ENCODE measurements around the gene ALOX12B. TPM values are rescaled to one million over a fixed set of nuclear protein-coding genes. Genes with fewer than 3 reads are reported as not detected.
"Not testable (repeated sequence)": the region's sequence is repeated elsewhere in the genome, so short reads cannot be mapped to it uniquely, and the experiment has no call there.

ALOX12B gene
- total RNA-seq, 1 experiment from 2014 or later = not detected

DNA sequence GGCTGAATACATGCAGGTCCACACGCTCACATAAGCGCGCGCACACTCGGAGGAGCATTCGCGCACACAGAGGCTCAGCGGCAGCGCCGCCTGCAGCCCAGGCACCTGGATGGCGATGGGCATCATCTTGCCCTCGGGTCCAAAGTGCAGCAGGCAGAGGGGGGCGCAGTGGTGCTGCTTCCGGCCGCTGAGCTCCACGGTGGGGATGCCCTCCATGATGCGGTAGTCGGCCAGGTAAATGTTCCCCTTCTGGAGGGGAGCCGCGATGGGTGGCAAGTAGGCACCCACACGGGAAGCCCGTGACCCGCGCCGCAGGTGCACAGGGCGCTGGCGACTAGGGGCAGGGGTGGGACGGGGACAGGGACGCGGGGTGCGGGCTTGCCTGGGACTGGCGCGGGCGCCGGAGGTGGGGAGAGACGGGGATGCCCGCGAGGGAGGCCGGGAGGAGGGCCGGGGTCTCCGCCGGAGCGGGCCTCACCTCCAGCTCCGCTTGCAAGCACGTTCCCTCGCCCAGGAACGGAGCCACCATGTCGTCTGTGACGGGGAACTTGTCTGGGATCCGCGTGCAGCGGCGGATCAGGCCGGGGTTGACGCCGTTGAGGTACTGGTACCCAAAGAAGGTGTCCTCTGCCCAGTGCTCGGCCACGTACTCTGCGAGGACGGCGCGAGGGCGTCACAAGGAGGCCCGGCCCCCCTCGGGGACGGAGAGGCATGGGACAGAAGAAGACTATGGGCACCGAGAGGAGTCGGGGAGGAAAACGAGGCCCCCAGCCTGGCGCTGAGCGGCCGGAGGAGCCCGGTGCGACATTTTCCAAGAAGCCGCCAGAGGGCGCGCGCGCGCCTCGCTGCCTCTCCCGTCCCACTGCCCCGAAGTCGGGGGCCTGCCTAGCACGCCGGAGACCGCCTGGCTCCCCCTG is 8.0 kb downstream of the ALOX12B start:
- Histone ChIP-seq H3K9me2 (ENCODE audit: insufficient read depth) (no peaks in the 10 kb centered on the region), H3K4me3 (peak overlapping the region; percentile 54), H3K36me3 (ENCODE audit: low read depth) (no peaks in the 10 kb centered on the region), H4K20me1 (ENCODE audit: insufficient read depth) (no peaks in the 10 kb centered on the region), H3K27me3 (ENCODE audit: insufficient read depth, low read depth) (peaks cover 6% of the 10 kb centered on the region), H3K9me3 (ENCODE audit: insufficient read depth, low read depth) (no peaks in the 10 kb centered on the region), H2AFZ (peak overlapping the region; percentile 81), H3K79me2 (ENCODE audit: low read depth) (no peaks in the 10 kb centered on the region), H3K4me2 (peak overlapping the region; percentile 79), H3K27ac (no peak overlapping the region), H3K4me1 (replicated peaks; ENCODE audit: insufficient read depth) (no peaks in the 10 kb centered on the region), H3F3A (ENCODE audit: insufficient read depth, low read depth) (no peaks in the 10 kb centered on the region)
- intact Hi-C loops (cut with micrococcal nuclease; ENCODE audit: unreplicated experiment) = loop anchor here (1.0 to 2.0 kb wide), 3 partner anchors 31 to 221 kb away; partner anchors contain the start of gene ALOXE3
- BruUV-seq (replicated peaks) = no TSS peak
- POLR2A ChIA-PET (ENCODE audit: unreplicated experiment) = no interaction called here
- CTCF ChIA-PET = interaction anchor here (1.4 kb wide), 1 partner anchor 14 kb away, joined by 4 read pairs; no protein-coding TSS in a partner anchor
- peak in 1 of 2 experiments; percentile 78 for DNase-seq
- TF ChIP-seq, protein P1, sequence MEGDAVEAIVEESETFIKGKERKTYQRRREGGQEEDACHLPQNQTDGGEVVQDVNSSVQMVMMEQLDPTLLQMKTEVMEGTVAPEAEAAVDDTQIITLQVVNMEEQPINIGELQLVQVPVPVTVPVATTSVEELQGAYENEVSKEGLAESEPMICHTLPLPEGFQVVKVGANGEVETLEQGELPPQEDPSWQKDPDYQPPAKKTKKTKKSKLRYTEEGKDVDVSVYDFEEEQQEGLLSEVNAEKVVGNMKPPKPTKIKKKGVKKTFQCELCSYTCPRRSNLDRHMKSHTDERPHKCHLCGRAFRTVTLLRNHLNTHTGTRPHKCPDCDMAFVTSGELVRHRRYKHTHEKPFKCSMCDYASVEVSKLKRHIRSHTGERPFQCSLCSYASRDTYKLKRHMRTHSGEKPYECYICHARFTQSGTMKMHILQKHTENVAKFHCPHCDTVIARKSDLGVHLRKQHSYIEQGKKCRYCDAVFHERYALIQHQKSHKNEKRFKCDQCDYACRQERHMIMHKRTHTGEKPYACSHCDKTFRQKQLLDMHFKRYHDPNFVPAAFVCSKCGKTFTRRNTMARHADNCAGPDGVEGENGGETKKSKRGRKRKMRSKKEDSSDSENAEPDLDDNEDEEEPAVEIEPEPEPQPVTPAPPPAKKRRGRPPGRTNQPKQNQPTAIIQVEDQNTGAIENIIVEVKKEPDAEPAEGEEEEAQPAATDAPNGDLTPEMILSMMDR (conservative IDR thresholded peaks at IDR 0.05) = peak; percentile 81
- no peak for TF ChIP-seq EZH2 (IDR thresholded peaks at IDR 0.05; ENCODE audit: low read depth)

GRCh38 chr17:8077939-8078338 is 9.6 kb downstream of the ALOX12B start:
- H3K4me2 ChIP-seq; H2AFZ ChIP-seq; POLR2A ChIA-PET (ENCODE audit: unreplicated experiment); H3K27ac ChIP-seq; intact Hi-C loops (cut with micrococcal nuclease; ENCODE audit: unreplicated experiment); H3F3A ChIP-seq (ENCODE audit: insufficient read depth, low read depth); H3K4me3 ChIP-seq; H3K9me3 ChIP-seq (ENCODE audit: insufficient read depth, low read depth); H3K9me2 ChIP-seq (ENCODE audit: insufficient read depth); H3K79me2 ChIP-seq (ENCODE audit: low read depth); DNase-seq; H4K20me1 ChIP-seq (ENCODE audit: insufficient read depth); H3K4me1 ChIP-seq (replicated peaks; ENCODE audit: insufficient read depth); BruUV-seq (replicated peaks); H3K36me3 ChIP-seq (ENCODE audit: low read depth): not testable (repeated sequence)
- CTCF ChIA-PET = interaction anchor here (1.4 kb wide), 1 partner anchor 16 kb away, joined by 4 read pairs; no protein-coding TSS in a partner anchor
- peaks cover 15% of the 10 kb centered on the region for H3K27me3 ChIP-seq (ENCODE audit: insufficient read depth, low read depth)

- CTCF ChIA-PET = no interaction called here
- POLR2A ChIA-PET (ENCODE audit: unreplicated experiment) = no interaction called here
- Histone ChIP-seq H3K9me3 (ENCODE audit: insufficient read depth, low read depth) (no peaks in the 10 kb centered on the region), H3K4me3 (no peak overlapping the region), H3K36me3 (ENCODE audit: low read depth) (no peaks in the 10 kb centered on the region), H3K4me1 (replicated peaks; ENCODE audit: insufficient read depth) (no peaks in the 10 kb centered on the region), H2AFZ (no peak overlapping the region), H3F3A (ENCODE audit: insufficient read depth, low read depth) (no peaks in the 10 kb centered on the region), H4K20me1 (ENCODE audit: insufficient read depth) (no peaks in the 10 kb centered on the region), H3K9me2 (ENCODE audit: insufficient read depth) (no peaks in the 10 kb centered on the region), H3K79me2 (ENCODE audit: low read depth) (no peaks in the 10 kb centered on the region), H3K27me3 (ENCODE audit: insufficient read depth, low read depth) (peaks cover 16% of the 10 kb centered on the region), H3K27ac (no peak overlapping the region), H3K4me2 (no peak overlapping the region)
- TF ChIP-seq, protein P1 (conservative IDR thresholded peaks at IDR 0.05) = no peak
- TF ChIP-seq EZH2 (IDR thresholded peaks at IDR 0.05; ENCODE audit: low read depth) = no peak
- intact Hi-C loops (cut with micrococcal nuclease; ENCODE audit: unreplicated experiment) = no loop called here
- BruUV-seq (replicated peaks) = no TSS peak
- DNase-seq = no peak
These were observed 10.8 kb downstream of the ALOX12B start for GRCh38 chr17:8076502-8077266.

All from PC-9 (cell line).